22Rv1 (cell line): ENCODE measurements around the gene SPHKAP.

Experiments used
- H3K27ac ChIP-seq: fragments of 450-650 bp; 2 replicates; pipeline ENCODE4 v1.5.1; 2017
- CTCF ChIP-seq: fragments of 450-650 bp; IDR thresholded peaks from 2 replicates; pipeline ENCODE4 v1.5.1; 2017; ENCODE audit warnings: mild to moderate bottlenecking
- ZFX ChIP-seq: fragments of 450-650 bp; IDR thresholded peaks from 2 replicates; pipeline ENCODE4 v1.6.1; 2017; ENCODE audit warnings: antibody characterized with exemption, borderline replicate concordance

The SPHKAP gene

GRCh38 chr2:228056293-228057097 is 125.0 kb downstream of the SPHKAP start:
- TF ChIP-seq CTCF = no peak
- TF ChIP-seq ZFX = no peak
- no peak overlapping the region for H3K27ac ChIP-seq

GRCh38 chr2:228048838-228049490 is 132.5 kb downstream of the SPHKAP start:
- H3K27ac ChIP-seq = no peak overlapping the region
- TF ChIP-seq ZFX (no peak), CTCF (peak; percentile 80)

GRCh38 chr2:228040995-228041394 is 140.5 kb downstream of the SPHKAP start:
- H3K27ac ChIP-seq = no peak overlapping the region
- TF ChIP-seq ZFX (no peak), CTCF (no peak)

- H3K27ac ChIP-seq = no peak overlapping the region
- TF ChIP-seq CTCF = peak; percentile 82
- TF ChIP-seq ZFX = no peak
Measured at GRCh38 chr2:228039752-228040534, 141.5 kb downstream of the SPHKAP start.

- H3K27ac ChIP-seq = no peak overlapping the region
- no peak for TF ChIP-seq CTCF
Measured at GRCh38 chr2:228038967-228039366, 142.5 kb downstream of the SPHKAP start.

GRCh38 chr2:228037915-228038314 is 143.6 kb downstream of the SPHKAP start:
- no peak for TF ChIP-seq CTCF
- no peak for TF ChIP-seq ZFX

GRCh38 chr2:228023619-228024018 is 157.9 kb downstream of the SPHKAP start:
- TF ChIP-seq ZFX (no peak), CTCF (no peak)
- no peak overlapping the region for H3K27ac ChIP-seq

More at GRCh38 chr2:228037915-228038314, 143.6 kb downstream of the SPHKAP start:
- H3K27ac ChIP-seq = no peak overlapping the region
